GM21526 (cell line): ENCODE measurements around the gene PYGL.
A peak's percentile ranks its signal among the peaks of the same experiment; 100 is the strongest.
"Not testable (repeated sequence)": the region's sequence is repeated elsewhere in the genome, so short reads cannot be mapped to it uniquely, and the experiment has no call there.

ENCODE experiments used
- ATAC-seq: cut with Tn5 transposase; IDR thresholded peaks from one replicate; pipeline ENCODE4 v1.9.1; 2021; ENCODE audit warnings: moderate library complexity; ENCODE audit not compliant: unreplicated experiment, low FRiP score

PYGL gene

GRCh38 chr14:50943943-50944646, at the start of gene PYGL:
Gene PYGL, minus strand, starts transcription at chr14:50944483. Its CDS starts 80 bp downstream, at chr14:50944403.
- peak; percentile 62 for ATAC-seq

DNA sequence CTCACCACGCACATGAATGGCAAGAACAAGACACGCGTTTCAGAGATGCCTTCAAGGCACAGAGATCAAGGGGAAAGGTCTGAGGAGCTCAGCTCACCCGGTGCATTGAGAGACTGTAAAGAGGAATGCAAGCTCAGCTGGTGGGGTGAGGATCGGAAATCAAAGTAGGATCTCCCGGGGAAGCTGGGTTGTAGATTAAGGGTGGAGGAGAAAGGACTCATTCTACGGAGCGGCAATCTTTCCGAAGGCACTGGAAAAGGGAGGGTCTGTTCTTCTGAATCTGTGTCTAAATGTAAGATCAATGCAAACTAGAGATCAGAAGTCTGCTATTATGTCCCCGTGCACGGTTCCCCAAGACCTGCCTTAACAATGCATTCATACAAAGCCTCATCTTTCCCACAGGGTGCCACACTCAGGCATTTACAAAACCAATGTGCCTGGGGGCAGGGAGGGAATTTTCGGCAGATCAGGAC, 41.6 kb upstream of the PYGL start:
- ATAC-seq: no peak

DNA sequence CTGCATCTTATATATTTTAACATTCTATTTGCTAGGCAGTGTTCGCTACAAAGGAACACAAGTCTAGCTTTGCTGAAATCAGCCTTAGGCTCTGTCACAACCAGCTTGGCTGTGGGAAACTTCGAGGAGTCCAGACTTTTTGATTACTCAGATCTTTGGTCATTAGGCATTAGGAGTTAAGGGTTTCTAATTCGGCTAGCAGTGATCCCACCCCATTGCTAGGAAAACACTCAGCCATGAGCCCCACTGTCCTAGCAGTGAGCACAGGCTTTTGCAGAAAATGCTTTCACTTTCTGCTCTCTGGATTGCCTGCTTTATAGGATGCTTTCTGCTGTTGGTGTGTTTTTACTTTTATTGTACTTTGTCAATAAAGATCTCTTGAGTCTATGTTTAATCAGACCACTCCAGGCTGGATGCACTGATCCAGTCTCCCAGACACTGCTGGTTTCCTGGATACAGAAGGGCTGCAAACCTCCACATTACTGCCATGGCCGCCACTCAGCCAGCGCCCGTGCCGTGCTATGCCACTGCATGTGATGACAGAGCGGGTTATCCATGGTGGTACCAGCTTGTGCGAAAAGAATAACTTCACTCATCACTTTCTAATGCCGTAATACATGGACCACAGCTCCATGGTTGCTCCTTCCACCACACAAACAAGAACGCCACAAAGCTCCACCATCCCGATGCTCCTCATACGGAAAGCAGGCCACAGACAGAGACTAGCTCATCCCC, 41.0 kb upstream of the PYGL start:
- ATAC-seq: no peak

DNA sequence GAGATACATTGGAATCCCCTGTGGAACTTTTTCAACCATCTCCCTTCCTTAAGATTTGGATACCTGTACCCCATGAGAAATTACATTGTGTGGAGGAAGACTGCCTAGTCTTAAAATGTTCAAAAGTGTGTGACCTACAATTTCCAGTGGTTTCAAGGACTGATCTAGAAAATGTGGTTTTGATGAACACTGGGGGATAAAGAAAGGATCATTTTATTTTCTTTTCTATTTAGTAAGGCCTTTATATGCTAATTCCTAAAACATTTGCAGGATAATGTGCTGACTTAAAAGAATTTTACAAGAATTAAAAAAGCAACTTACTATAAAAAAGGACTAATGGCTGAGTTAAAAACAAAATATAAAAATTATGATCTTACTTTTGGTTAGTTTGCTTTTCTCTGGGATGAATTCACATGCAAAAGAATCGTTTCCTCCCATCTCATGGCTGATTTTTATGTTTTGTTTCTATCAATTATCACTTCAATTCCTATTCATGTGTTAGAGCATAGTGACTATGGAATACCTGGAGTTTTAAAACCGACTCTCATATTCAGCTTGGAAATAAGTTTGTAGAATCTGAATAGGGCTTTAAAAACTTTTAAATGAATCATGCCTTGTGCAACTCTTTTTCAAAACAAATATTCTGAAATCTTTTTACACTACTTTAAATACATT, 39.9 kb upstream of the PYGL start:
- ATAC-seq: no peak

- no peak for ATAC-seq
Measured at GRCh38 chr14:50979941-50980850, 35.9 kb upstream of the PYGL start.

GRCh38 chr14:50978888-50979287, 34.6 kb upstream of the PYGL start:
- peak; percentile 91 for ATAC-seq

DNA sequence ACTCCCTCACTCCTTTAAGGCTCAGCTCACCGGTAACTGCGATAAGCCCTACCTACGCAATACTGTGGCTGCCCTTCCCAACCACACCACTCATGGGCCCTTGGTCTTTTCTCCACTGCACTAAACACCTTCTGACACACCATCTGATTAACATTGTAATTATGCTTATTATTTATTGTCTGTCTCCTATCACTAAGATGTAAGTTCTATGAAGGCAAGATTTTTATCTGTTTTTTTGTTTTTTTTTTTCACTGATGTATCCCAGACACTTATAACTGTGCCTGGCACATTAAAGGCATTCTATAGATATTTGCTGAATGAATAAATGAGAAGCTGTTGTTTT, 34.2 kb upstream of the PYGL start:
- no peak for ATAC-seq

DNA sequence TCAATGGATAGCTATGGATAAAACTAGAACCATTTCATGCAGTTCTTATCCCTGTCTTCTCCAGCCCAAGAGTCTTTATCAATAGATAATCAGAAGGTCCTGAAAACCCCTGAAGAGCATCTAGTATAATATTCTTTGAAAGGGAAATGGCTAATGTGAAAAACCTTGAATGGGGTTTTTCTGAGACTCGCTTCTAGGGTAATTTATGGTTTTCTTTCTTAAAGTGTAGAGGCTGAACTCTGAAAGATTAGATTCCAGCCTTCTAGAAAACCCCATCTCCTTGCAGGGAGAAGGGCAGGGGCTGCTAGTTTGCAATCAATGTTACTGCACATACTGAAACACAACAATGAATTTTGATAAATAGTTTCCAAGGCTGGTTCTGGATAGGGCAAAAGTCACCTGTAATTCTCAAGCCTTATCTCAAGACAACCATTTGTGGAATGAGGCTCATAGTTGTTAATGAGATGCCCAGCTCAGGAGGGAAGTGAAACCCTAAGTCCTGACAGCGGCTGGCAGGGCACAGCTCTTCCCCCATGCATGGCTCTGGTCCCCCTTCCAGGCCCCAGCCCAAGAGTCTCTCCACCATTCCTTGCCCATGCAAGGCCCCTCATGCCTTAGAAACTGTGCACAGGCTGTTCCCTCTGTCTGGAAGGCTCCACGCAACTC, 33.7 kb upstream of the PYGL start:
- no peak for ATAC-seq

GRCh38 chr14:50974118-50974517, 29.8 kb upstream of the PYGL start:
- ATAC-seq: no peak

DNA sequence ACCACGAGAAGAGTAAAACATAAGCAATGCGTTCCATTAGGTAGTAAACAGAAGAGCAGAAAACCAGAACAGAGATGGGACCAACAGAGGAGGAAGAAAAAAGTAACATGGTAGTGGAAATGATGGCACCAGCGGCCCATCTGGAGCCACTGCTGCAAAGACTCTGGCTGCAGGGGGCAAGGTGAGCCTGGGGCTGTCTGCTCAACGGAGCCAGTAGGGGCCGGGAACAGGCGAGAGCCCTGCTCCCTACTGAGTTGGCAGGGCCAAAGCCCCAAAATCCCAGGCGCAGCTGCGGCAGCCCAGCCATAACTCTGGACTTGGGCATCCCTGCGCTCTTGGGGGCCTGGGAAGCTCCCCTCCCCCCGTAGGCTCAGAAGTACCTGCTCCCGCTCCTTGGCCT, 28.5 kb upstream of the PYGL start:
- ATAC-seq: no peak

DNA sequence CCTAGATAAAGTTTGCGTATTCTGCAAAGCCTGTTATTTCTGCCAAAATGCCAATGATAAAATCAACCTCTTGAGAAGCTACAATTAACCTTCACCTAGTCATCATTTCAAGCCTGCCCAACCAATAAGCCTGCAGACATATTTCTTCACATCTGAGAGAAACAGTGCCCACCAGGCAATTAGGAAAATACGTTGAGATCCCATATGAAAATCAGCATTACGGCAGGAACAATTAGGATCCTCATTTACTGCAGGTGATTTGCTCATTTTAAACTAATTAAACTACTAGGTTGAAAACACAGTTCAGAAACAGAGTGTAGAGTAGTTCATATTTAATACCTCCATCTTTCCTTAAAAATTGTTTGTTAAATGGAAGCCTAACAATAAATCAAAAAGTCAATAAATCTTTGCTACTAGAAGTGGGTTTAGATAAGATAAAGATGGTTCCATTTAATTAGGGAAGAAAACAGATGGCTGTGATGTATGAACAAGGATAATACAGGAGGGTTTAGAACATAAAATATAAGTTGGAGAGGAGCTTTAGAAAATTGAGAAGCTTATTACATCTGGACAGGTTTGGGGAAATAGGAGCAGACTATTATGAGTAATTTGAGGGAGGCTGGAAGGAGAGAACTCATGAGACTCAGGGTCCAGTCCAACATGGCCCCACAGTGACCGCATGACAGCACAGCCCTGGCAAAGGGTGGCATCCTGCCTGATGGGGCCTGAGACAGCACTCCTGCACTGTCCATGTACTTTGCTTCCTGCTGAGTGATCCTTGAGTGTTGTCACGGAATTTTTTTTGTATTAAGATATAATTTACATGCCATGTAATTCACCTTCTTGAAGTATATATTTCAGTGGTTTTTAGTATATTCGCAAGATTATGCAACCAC, 26.9 kb upstream of the PYGL start:
- ATAC-seq: no peak

DNA sequence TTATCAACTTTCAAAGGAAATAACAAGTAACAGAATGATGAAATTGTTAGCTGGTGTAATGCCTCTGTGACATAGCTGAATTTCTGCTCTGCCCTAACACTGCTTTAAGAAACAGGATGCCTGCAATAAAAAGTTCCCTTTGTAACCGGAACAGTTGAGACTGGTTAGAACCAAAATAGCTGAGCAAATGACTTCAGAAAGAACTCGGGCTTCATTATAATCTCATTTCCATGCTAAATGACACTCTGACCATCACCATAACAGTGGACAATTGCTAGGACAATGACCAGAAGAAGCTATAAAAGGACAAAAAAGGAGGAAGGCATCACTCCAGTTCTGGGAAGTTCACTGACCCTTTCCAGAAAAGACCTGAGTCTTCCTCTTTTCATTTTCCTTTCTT, 23.5 kb upstream of the PYGL start:
- no peak for ATAC-seq

GRCh38 chr14:50967103-50967502, 22.8 kb upstream of the PYGL start:
- no peak for ATAC-seq

GRCh38 chr14:50964683-50965390, 20.6 kb upstream of the PYGL start:
- ATAC-seq: no peak

- ATAC-seq: no peak
Measured at GRCh38 chr14:50963919-50964318, 19.6 kb upstream of the PYGL start.

DNA sequence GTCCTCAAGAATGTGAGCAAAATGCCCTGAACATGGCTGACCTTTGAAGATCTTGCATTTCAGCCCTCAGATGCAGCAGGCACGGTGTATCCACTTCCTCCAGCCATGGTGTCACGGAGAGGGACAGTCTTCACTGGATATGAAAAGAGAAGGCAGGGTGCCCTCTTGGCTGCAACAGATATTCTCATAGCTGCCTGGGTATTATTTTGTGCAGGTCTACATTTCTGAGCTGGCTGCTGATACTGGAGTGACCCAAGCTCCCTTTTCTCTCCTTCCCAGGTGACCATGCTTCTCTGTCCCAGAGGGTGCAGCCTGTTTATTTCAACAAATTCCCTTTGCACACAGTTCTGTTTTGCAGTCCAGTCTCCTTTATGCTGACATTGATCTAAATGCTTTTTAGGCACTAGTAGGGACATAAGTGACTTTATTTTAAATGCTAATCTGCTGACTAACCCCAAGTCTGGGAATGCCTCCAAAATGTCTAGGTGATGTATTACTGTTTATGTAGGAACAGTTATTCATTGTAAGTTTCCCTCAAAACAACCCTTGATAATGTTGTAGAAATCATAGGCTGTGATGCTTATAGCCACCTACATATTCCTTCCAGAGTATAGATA, 17.4 kb upstream of the PYGL start:
- ATAC-seq: no peak

GRCh38 chr14:50957296-50957695, 13.0 kb upstream of the PYGL start:
- no peak for ATAC-seq

GRCh38 chr14:50956421-50956820, 12.1 kb upstream of the PYGL start:
- not testable (repeated sequence) for ATAC-seq
